ENCODE measurements around the gene ATF7IP2. TPM values are rescaled to one million over a fixed set of nuclear protein-coding genes. Genes with fewer than 3 reads are reported as not detected.
"Not testable (repeated sequence)": the region's sequence is repeated elsewhere in the genome, so short reads cannot be mapped to it uniquely, and the experiment has no call there.

The ATF7IP2 gene
- 7.1 TPM for total RNA-seq

- ATAC-seq = peak; percentile 95
These were observed at the start of gene ATF7IP2 for GRCh38 chr16:10385725-10386516. ATF7IP2 (plus strand) TSS chr16:10386061; CDS start chr16:10430621, 44,560 bp downstream.

DNA sequence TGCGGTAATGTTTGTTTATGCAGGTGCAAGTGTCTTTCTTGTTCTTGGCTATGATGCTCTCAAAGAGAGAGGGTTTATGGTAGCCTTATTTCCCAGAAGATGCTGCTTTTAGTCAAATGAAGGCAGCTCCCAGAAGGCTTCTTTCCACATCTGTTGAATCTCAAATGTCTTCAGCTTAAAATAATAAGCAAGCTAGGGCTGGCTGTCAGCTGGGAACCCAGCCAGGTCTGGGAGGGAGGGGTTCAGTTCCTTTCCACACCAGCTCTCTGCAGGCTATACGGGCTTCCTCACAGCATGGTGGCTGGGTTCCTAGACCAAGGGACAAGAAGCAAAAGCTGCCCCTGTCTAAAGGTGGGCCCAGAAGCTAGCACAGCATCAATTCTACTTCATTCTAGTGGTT lies 47.4 kb upstream of the ATF7IP2 start:
- ATAC-seq = no peak

- ATAC-seq = no peak
These were observed 45.8 kb upstream of the ATF7IP2 start for GRCh38 chr16:10339777-10340732.

- no peak for ATAC-seq
These were observed 42.6 kb upstream of the ATF7IP2 start for GRCh38 chr16:10343124-10343760.

DNA sequence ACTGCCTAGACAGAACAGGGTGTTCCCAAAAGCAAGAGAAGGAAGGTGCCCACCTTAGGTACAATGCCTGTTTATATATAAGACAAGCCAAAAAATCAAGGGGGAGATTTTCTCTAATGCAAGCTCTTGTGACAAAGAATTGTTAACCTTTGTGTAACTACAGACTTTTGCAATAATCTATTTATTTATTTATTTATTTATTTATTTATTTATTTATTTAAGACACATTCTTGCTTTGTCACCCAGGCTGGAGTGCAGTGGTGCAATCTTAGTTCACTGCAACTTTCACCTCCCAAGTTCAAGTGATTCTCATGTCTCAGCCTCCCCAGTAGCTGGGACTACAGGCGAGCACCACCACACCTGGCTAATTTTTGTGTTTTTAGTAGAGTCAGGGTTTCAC lies 41.2 kb upstream of the ATF7IP2 start:
- ATAC-seq = not testable (repeated sequence)

- no peak for ATAC-seq
These were observed 40.2 kb upstream of the ATF7IP2 start for GRCh38 chr16:10345629-10346028.

GRCh38 chr16:10349851-10350250 lies 36.0 kb upstream of the ATF7IP2 start:
- no peak for ATAC-seq

- ATAC-seq = no peak
These were observed 33.6 kb upstream of the ATF7IP2 start for GRCh38 chr16:10352262-10352661.

- ATAC-seq = no peak
These were observed 30.3 kb upstream of the ATF7IP2 start for GRCh38 chr16:10355589-10355988.

GRCh38 chr16:10356870-10357842 lies 28.7 kb upstream of the ATF7IP2 start:
- no peak for ATAC-seq

DNA sequence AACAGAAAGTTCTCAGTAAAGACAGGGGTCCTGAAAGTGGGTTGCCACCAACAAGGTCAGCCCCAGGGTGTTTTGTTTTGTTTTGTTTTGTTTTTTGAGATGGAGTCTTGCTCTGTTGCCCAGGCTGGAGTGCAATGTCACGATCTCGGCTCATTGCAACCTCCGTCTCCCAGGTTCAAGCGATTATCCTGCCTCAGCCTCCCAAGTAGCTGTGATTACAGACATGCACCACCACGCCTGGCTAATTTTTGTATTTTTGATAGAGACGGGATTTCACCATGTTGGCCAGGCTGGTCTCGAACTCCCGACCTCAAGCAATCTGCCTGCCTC lies 24.1 kb upstream of the ATF7IP2 start:
- not testable (repeated sequence) for ATAC-seq

DNA sequence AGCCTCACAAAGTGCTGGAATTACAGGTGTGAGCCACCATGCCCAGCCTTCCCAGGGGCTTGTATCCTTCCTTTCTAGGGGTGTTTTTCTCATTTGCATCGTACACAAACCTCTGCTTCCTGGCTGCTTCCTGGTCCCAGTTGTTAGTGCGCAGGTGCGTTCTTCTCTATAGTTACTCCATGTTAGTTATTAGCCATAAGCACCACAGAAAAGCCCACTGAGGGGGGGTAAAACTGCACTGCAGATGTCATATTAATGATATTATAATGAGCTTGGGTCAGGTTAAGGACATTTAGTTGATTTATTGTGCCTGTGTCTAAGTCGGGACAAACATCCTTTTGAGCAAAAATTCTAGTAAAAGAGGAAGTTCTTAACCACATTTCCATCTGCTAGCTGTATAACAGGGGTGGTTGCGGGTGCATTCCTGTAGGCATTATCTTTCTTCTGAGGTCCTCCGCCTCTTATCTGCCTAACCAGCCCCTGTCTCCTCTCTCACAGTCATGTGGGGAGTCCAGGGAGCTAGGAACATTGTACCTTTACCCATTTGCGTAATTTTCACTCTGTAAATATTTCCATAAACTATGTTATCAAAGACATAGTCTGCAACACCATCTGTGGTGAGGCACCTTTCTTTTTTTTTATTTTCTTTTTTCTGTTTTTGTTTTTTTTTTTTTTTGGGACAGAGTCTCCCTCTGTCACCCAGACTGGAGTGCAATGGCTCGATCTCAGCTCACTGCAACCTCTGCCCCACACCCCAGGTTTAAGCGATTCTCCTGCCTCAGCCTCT lies 23.6 kb upstream of the ATF7IP2 start:
- ATAC-seq = no peak

DNA sequence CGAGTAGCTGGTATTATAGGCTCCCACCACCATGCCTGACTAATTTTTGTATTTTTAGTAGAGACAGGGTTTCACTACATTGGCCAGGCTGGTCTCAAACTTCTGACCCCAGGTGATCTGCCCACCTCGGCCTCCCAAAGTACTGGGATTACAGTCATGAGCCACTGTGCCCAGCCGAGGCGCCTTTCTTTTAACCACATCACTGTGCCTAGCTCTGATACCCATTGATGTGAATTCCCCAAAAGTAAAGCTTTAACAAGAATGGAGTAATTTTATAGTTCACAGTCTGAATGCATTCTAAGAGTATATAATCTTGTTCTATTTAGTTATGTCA lies 23.0 kb upstream of the ATF7IP2 start:
- not testable (repeated sequence) for ATAC-seq

DNA sequence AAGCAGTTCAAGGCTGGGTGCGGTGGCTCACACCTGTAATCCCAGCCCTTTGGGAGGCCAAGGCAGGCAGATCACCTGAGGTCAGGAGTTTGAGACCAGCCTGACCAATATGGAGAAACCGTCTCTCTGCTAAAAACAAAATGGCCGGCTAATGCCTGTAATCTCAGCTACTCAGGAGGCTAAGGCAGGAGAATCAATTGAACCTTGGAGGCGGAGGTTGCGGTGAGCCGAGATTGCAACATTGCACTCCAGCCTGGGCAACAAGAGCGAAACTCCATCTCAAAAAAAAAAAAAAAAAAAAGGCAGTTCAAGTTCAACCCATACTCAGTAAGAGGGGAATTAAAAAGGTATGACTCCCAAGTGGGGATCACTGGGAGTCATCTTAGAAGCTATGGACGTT lies 19.2 kb upstream of the ATF7IP2 start:
- ATAC-seq = not testable (repeated sequence)

GRCh38 chr16:10367616-10368188 lies 18.2 kb upstream of the ATF7IP2 start:
- ATAC-seq = no peak

DNA sequence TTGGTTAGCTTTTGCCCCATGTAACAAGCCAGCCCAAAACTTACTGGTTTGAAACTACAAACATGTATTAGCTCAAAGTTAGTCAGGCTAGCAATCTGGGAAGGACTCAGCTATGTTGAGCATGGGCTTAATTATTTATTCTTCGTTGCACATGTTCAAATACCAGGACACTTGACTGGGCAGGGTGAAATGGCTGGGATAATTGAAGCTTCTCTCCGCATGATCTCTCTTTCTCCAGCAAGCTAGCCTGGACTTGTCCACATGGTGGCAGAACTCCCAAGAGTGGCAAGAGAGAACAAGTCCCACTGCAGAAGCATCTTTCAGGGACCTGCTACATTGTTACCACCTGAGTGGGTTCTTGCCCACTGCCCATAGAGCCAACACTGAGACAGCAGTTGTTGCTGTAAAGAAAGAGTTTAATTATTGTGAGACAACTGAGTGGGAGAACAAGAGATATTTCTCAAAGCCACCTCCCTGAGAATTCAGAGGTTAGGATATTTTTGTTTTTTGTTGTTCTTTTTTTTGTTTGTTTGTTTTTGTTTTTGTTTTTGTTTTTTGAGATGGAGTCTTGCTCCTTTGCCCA lies 16.8 kb upstream of the ATF7IP2 start:
- ATAC-seq = peak; percentile 73

GRCh38 chr16:10370096-10370726 lies 15.7 kb upstream of the ATF7IP2 start:
- ATAC-seq = no peak

GRCh38 chr16:10371592-10371991 lies 14.3 kb upstream of the ATF7IP2 start:
- ATAC-seq = no peak

DNA sequence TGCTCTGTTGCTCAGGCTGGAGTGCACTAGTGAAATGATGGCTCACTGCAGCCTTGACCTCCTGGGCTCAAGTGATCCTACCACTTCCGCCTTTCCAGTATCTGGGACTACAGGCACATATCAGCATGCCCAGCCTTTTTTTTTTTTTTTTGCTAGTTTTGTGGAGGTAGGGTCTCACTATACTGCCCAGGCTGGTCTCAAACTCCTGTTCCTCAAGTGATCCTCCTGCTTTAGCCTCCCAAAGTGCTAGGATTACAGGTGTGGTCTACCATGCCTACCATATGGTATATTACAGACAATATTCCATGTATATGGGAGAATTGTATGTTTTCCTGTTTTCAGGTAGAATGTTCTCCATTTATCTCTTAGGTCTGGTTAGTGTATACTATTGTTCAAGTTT lies 12.3 kb upstream of the ATF7IP2 start:
- no peak for ATAC-seq

- no peak for ATAC-seq
These were observed 9.6 kb upstream of the ATF7IP2 start for GRCh38 chr16:10376229-10376628.

Measured in esophagus mucosa (tissue), 1 donor.